Dedifferentiated amniotic fluid mesenchymal stem cell (primary cell): ENCODE results near the gene PEX7.
"Not testable (repeated sequence)": the region's sequence is repeated elsewhere in the genome, so short reads cannot be mapped to it uniquely, and the experiment has no call there.

Source experiments
- DNase-seq: peaks from one replicate; pipeline ENCODE4 v3.0.0-alpha.2; 2016; ENCODE audit errors: extremely low spot score

The PEX7 gene

DNA sequence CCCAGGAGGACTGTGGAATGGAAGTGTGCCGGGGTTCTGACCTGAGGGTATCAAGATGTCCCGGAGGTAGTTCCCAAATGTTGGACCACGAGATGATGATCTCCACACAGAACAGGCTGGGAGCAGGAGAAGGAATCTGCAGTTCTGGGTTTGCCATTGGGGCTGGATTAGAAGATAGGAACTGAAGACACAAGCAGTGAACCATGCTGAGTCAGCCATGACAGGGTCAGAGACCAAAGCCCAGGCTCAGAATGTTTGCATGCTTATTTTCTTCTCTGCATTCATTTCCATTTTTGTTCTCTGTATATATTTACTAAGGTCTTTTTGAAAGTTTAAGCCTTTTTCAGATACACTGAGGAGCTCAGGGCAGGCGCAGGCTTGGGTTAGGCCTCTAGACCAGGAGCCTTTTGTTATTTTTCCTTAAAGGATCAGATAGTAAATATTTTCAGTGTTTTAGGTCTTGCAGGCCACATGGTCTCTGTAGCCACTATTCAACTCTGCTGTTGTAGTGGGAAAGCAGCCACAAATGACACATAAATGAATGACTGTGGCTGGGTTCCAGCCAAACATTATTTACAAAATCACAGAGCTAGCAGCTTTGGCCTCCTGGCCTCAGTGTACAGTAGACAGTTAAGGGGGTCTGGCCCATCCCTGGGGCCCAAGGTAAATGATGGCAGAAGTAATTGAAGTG is 128.2 kb downstream of the PEX7 start:
- DNase-seq, result no peak

- no peak for DNase-seq
These were observed 130.4 kb downstream of the PEX7 start for GRCh38 chr6:136952714-136953260.

- no peak for DNase-seq
These were observed 132.7 kb downstream of the PEX7 start for GRCh38 chr6:136955123-136955522.

DNA sequence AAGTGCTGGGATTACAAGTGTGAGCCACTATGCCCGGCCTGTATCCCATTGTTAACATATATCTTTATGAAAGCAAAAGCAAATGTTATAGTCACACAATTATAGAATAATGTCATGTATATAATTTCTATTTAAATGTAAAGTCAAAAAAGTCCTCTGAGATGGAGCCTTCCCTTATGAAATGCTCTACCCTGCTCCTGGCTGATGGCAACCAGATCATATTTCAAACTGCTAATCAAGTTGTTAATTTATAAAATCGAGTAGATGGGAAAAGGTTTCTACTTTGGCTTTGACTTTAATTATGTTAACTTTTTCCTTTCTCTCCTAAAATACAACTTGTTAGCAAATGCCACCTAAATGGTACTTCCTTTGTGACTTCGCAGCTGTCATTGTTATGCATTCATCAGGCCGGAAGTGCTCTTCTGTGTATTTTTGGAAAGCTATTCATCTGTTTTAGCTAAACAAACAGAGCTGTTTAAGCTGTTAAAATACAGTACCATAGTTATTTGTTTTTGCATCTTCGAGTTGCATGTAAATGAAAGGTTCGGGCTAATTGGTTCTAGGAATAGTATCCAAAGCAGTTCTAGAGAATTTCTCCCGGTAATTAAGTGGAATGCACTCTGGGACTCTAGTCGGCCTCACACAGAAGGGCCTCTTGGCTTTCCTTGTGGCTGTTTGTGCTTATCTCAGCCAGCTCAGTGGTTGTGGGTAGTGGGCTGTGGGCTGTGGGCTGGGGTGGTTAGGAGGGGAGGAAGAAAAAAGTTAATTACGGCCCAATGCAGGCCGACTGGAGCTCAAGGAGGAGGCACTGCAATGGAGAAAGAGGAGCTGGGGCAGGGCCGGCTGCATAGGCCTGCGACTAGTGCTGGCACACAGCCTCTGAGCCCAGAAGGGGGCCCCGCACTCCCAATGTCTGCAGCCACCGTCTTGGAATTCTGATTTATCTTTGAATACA is 134.5 kb downstream of the PEX7 start:
- no peak for DNase-seq

GRCh38 chr6:136958168-136958567 is 135.8 kb downstream of the PEX7 start:
- no peak for DNase-seq

- DNase-seq, result no peak
These were observed 137.1 kb downstream of the PEX7 start for GRCh38 chr6:136959471-136959891.

DNA sequence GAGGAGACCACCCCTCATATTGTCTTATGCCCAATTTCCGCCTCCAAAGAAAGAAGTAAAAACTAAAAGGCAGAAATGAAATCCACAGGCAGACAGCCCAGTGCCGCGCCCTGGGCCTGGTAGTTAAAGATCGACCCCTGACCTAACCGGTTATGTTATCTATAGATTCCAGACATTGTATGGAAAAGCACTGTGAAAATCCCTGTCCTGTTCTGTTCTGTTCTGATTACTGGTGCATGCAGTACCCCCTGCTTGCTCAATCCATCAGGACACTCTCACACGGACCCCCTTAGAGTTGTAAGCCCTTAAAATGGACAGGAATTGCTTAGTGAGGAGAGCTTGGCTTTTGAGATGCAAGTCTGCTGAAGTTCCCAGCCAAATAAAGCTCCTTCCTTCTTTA is 137.5 kb downstream of the PEX7 start:
- DNase-seq, result not testable (repeated sequence)

- DNase-seq, result no peak
These were observed 138.4 kb downstream of the PEX7 start for GRCh38 chr6:136960781-136961180.

- no peak for DNase-seq
These were observed 139.5 kb downstream of the PEX7 start for GRCh38 chr6:136961848-136962247.

- DNase-seq, result no peak
These were observed 140.3 kb downstream of the PEX7 start for GRCh38 chr6:136962661-136963060.

- no peak for DNase-seq
These were observed 140.9 kb downstream of the PEX7 start for GRCh38 chr6:136963259-136963658.
